H9 (cell line): Measurements from ENCODE around the gene C2orf49. TPM values are rescaled to one million over a fixed set of nuclear protein-coding genes. Genes with fewer than 3 reads are reported as not detected.

ENCODE experiments used
- DNase-seq: peaks from one replicate; pipeline ENCODE4 v3.0.0-alpha.2; 2017
- H2AFZ ChIP-seq: one replicate; pipeline ENCODE4 v1.6.1; 2013; ENCODE audit warnings: mild to moderate bottlenecking, low read length, control low read depth, moderate library complexity
- H2AK5ac ChIP-seq: 2 replicates; pipeline ENCODE4 v1.6.1; 2013; ENCODE audit warnings: low read length, control low read depth, mixed read lengths; ENCODE audit not compliant: insufficient read length
- H2BK120ac ChIP-seq: one replicate; pipeline ENCODE4 v1.6.1; 2013; ENCODE audit warnings: low read depth, mild to moderate bottlenecking, low read length, control low read depth, inconsistent platforms; ENCODE audit not compliant: poor library complexity, severe bottlenecking
- H2BK12ac ChIP-seq: 2 replicates; pipeline ENCODE4 v1.6.1; 2013; ENCODE audit warnings: low read length, control low read depth, mixed read lengths, low read depth; ENCODE audit not compliant: insufficient read length
- H2BK15ac ChIP-seq: 2 replicates; pipeline ENCODE4 v1.6.1; 2013; ENCODE audit warnings: low read depth, low read length, control low read depth
- H2BK20ac ChIP-seq: one replicate; pipeline ENCODE4 v1.6.1; 2013; ENCODE audit warnings: low read depth, mild to moderate bottlenecking, low read length, control low read depth, inconsistent platforms; ENCODE audit not compliant: poor library complexity, severe bottlenecking
- H2BK5ac ChIP-seq: 2 replicates; pipeline ENCODE4 v1.6.1; 2013; ENCODE audit warnings: low read length, control low read depth, mixed read lengths; ENCODE audit not compliant: insufficient read length
- H3K14ac ChIP-seq: 2 replicates; pipeline ENCODE4 v1.6.1; 2013; ENCODE audit warnings: low read length, control low read depth; ENCODE audit not compliant: insufficient read depth
- H3K18ac ChIP-seq: 2 replicates; pipeline ENCODE4 v1.6.1; 2013; ENCODE audit warnings: low read depth, mild to moderate bottlenecking, mixed read lengths, low read length, control low read depth; ENCODE audit not compliant: insufficient read length
- H3K23ac ChIP-seq: 2 replicates; pipeline ENCODE4 v1.6.1; 2013; ENCODE audit warnings: low read length, control low read depth, mixed read lengths, low read depth; ENCODE audit not compliant: insufficient read length
- H3K23me2 ChIP-seq: 2 replicates; pipeline ENCODE4 v1.6.1; 2013; ENCODE audit warnings: low read depth, mild to moderate bottlenecking, mixed read lengths, low read length, control low read depth; ENCODE audit not compliant: insufficient read length, poor library complexity, severe bottlenecking
- H3K27ac ChIP-seq: 2 replicates; pipeline ENCODE4 v1.5.1; 2013; ENCODE audit warnings: low read length, control low read depth, mixed read lengths, low read depth; ENCODE audit not compliant: insufficient read length
- H3K27me3 ChIP-seq: 2 replicates; pipeline ENCODE4 v1.6.1; 2013; ENCODE audit warnings: low read length, control low read depth, inconsistent platforms; ENCODE audit not compliant: insufficient read depth
- H3K4ac ChIP-seq: 2 replicates; pipeline ENCODE4 v1.6.1; 2013; ENCODE audit warnings: low read depth, mild to moderate bottlenecking, control low read depth, inconsistent platforms, low read length, moderate library complexity
- H3K4me1 ChIP-seq: 2 replicates; pipeline ENCODE4 v1.6.1; 2013; ENCODE audit warnings: low read length, control low read depth, inconsistent platforms; ENCODE audit not compliant: insufficient read depth
- H3K4me2 ChIP-seq: 2 replicates; pipeline ENCODE4 v1.6.1; 2013; ENCODE audit warnings: low read length, control low read depth, mixed read lengths; ENCODE audit not compliant: insufficient read length, insufficient read depth
- H3K56ac ChIP-seq: 2 replicates; pipeline ENCODE4 v1.6.1; 2013; ENCODE audit warnings: low read depth, mild to moderate bottlenecking, mixed read lengths, low read length, control low read depth; ENCODE audit not compliant: insufficient read length
- H3K79me1 ChIP-seq: 2 replicates; pipeline ENCODE4 v1.6.1; 2013; ENCODE audit warnings: low read depth, mild to moderate bottlenecking, moderate library complexity, low read length, control low read depth, inconsistent platforms; ENCODE audit not compliant: insufficient read depth, poor library complexity, severe bottlenecking
- H3K79me2 ChIP-seq: 2 replicates; pipeline ENCODE4 v1.6.1; 2013; ENCODE audit warnings: low read length, control low read depth, inconsistent platforms; ENCODE audit not compliant: insufficient read depth
- H3K9ac ChIP-seq: 2 replicates; pipeline ENCODE4 v1.6.1; 2013; ENCODE audit warnings: low read length, control low read depth, mixed read lengths; ENCODE audit not compliant: insufficient read length; ENCODE audit errors: extremely low read depth
- H3K9me3 ChIP-seq: one replicate; pipeline ENCODE4 v1.6.1; 2013; ENCODE audit warnings: low read depth, low read length, inconsistent platforms; ENCODE audit not compliant: control insufficient read depth
- H3T11ph ChIP-seq: one replicate; pipeline ENCODE4 v1.6.1; 2013; ENCODE audit warnings: mild to moderate bottlenecking, low read length, control low read depth, inconsistent platforms
- H4K20me1 ChIP-seq: one replicate; pipeline ENCODE4 v1.6.1; 2013; ENCODE audit not compliant: control insufficient read depth, insufficient read length, insufficient read depth
- H4K5ac ChIP-seq: 2 replicates; pipeline ENCODE4 v1.6.1; 2013; ENCODE audit warnings: low read depth, mild to moderate bottlenecking, mixed read lengths, low read length, control low read depth; ENCODE audit not compliant: insufficient read length
- H4K8ac ChIP-seq: replicated peaks from 2 replicates; pipeline ENCODE4 v1.6.1; 2013; ENCODE audit warnings: low read length, control low read depth, mixed read lengths, low read depth; ENCODE audit not compliant: insufficient read length
- H4K91ac ChIP-seq: 2 replicates; pipeline ENCODE4 v1.6.1; 2013; ENCODE audit warnings: low read depth, mild to moderate bottlenecking, moderate library complexity, mixed read lengths, low read length, control low read depth; ENCODE audit not compliant: insufficient read length
- H3K27ac Mint-ChIP-seq, 3 experiments: 2 replicates in 2 of 3; 3 replicates in 1 of 3; pipeline ENCODE4 v1.8.0; 2020 to 2021; ENCODE audit warnings: mixed read lengths in 3 of 3, mild to moderate bottlenecking in 1 of 3, moderate library complexity in 1 of 3
- H3K27me3 Mint-ChIP-seq: 2 replicates; pipeline ENCODE4 v1.8.0; 2021; ENCODE audit warnings: low read depth, mild to moderate bottlenecking, moderate library complexity, mixed read lengths
- H3K36me3 Mint-ChIP-seq, 3 experiments: 2 replicates in 2 of 3; 3 replicates in 1 of 3; pipeline ENCODE4 v1.8.0; 2020 to 2021; ENCODE audit warnings: low read depth in 3 of 3, mixed read lengths in 3 of 3; ENCODE audit not compliant: insufficient read depth in 1 of 3
- H3K4me1 Mint-ChIP-seq, 2 experiments: 2 replicates each; pipeline ENCODE4 v1.8.0; 2020; ENCODE audit warnings: mixed read lengths in 2 of 2
- H3K4me3 Mint-ChIP-seq, 2 experiments: 2 replicates in 1 of 2; 3 replicates in 1 of 2; pipeline ENCODE4 v1.8.0; 2020 to 2021; ENCODE audit warnings: mild to moderate bottlenecking in 2 of 2, mixed read lengths in 2 of 2, moderate library complexity in 1 of 2
- H3K9me3 Mint-ChIP-seq, 2 experiments: 2 replicates in 1 of 2; 3 replicates in 1 of 2; pipeline ENCODE4 v1.8.0; 2020; ENCODE audit warnings: mild to moderate bottlenecking in 2 of 2, mixed read lengths in 2 of 2, moderate library complexity in 1 of 2
- WGBS: extraction: QIAGEN DNeasy Blood & Tissue Kit; methylation state at CpG from one replicate; pipeline ENCODE4 v1.1.7; 2013; ENCODE audit warnings: missing lambda C conversion rate, low lambda C conversion rate, mixed read lengths; ENCODE audit not compliant: insufficient read length; ENCODE audit errors: extremely low coverage; 5-methylcytosine and 5-hydroxymethylcytosine counted together
- total RNA-seq: library from RNA; stranded (reverse); gene quantifications from 2 replicates; pipeline ENCODE4 v1.2.1, GENCODE V29; 2021
- TF ChIP-seq, protein P1 (sequence below): fragments of 200-600 bp; sonication (generic); conservative IDR thresholded peaks from 3 replicates; pipeline ENCODE4 v1.8.0; 2021; ENCODE audit warnings: antibody characterized with exemption, mild to moderate bottlenecking

The C2orf49 gene
- total RNA-seq, 1 experiment from 2014 or later, result 18.8 TPM

DNA sequence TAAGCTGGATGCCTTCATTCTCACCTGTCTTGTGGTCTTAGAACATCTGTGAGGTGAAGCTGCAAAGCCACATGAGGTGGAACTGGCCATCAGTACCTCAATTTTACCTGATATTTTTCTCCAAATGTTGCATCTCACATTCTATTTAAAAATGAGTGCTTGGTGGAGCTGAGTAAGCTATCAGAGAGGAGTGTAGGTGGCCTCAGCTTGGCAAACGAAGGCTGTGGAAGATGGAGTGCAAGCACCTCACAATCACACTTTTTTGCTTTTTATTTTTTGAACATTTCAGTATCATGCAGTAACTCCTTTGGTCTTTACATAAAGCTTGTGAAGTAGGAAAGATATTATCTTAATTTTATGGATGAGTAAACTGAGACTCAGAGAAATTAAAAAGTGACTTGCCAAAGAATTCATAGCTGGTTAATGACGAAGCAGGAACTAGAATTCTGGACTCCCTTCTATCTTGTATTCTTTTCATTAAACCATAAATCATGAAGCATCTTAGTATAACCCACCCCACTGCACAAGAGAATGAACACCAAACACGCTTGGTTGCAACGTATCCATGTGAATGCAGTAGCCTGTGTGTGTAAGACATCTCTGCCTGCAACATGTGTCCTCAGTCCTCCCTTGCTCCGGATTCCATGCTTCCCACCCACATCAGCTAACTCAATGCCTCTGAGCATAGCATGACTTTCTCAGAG, 27.2 kb downstream of the C2orf49 start:
- no peak overlapping the region for H3T11ph ChIP-seq
- no peak overlapping the region for H3K18ac ChIP-seq
- Mint-ChIP-seq H3K27ac (no peak overlapping the region), H3K4me3 (no peak overlapping the region), H3K36me3 (peaks cover 14 to 59% (median 56%) of the 10 kb centered on the region in 3 experiments), H3K27me3 (no peaks in the 10 kb centered on the region), H3K4me1 (peaks cover under 1% of the 10 kb centered on the region in 2 experiments), H3K9me3 (no peaks in the 10 kb centered on the region)
- H2BK120ac ChIP-seq, result no peak overlapping the region
- H3K4me2 ChIP-seq, result no peak overlapping the region
- no peak overlapping the region for H2BK5ac ChIP-seq
- no peaks in the 10 kb centered on the region for H4K20me1 ChIP-seq
- no peak overlapping the region for H3K4ac ChIP-seq
- no peaks in the 10 kb centered on the region for H3K9me3 ChIP-seq
- H4K91ac ChIP-seq, result no peak overlapping the region
- H4K8ac ChIP-seq, result no peak overlapping the region
- no peaks in the 10 kb centered on the region for H3K27me3 ChIP-seq
- H3K27ac ChIP-seq, result no peak overlapping the region
- no peak overlapping the region for H2BK20ac ChIP-seq
- no peak overlapping the region for H3K56ac ChIP-seq
- no peak overlapping the region for H4K5ac ChIP-seq
- no peaks in the 10 kb centered on the region for H3K79me1 ChIP-seq
- H3K23ac ChIP-seq, result no peak overlapping the region
- DNase-seq, result no peak
- TF ChIP-seq, protein P1, sequence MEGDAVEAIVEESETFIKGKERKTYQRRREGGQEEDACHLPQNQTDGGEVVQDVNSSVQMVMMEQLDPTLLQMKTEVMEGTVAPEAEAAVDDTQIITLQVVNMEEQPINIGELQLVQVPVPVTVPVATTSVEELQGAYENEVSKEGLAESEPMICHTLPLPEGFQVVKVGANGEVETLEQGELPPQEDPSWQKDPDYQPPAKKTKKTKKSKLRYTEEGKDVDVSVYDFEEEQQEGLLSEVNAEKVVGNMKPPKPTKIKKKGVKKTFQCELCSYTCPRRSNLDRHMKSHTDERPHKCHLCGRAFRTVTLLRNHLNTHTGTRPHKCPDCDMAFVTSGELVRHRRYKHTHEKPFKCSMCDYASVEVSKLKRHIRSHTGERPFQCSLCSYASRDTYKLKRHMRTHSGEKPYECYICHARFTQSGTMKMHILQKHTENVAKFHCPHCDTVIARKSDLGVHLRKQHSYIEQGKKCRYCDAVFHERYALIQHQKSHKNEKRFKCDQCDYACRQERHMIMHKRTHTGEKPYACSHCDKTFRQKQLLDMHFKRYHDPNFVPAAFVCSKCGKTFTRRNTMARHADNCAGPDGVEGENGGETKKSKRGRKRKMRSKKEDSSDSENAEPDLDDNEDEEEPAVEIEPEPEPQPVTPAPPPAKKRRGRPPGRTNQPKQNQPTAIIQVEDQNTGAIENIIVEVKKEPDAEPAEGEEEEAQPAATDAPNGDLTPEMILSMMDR, result no peak
- H3K14ac ChIP-seq, result no peak overlapping the region
- H3K79me2 ChIP-seq, result no peaks in the 10 kb centered on the region
- no peak overlapping the region for H3K9ac ChIP-seq
- H3K4me1 ChIP-seq, result no peaks in the 10 kb centered on the region
- WGBS, result no CpG with 5 or more reads among the region's 5 CpGs
- H2AK5ac ChIP-seq, result no peak overlapping the region
- H2BK12ac ChIP-seq, result no peak overlapping the region
- H3K23me2 ChIP-seq, result no peaks in the 10 kb centered on the region
- no peak overlapping the region for H2AFZ ChIP-seq
- no peak overlapping the region for H2BK15ac ChIP-seq
